OCI-LY7 (cell line): ENCODE results near the gene CD99. TPM values are rescaled to one million over a fixed set of nuclear protein-coding genes. Genes with fewer than 3 reads are reported as not detected.

Experiments used
- BruUV-seq: library from RNA; stranded (reverse); fragments of 400-500 nt; replicated peaks from 2 replicates; lab custom pipeline; 2021; lab: Mats Ljungman, UMichigan
- CTCF ChIA-PET: fragments of 300-600 bp; sonication (Branson Sonifier 250); formaldehyde crosslinking; loops from one replicate; lab custom pipeline; 2022; ENCODE audit warnings: antibody characterized with exemption; ENCODE audit not compliant: unreplicated experiment; lab: Charles Lee
- POLR2A ChIA-PET: fragments of 300-600 bp; sonication (Branson Sonifier 250); formaldehyde crosslinking; loops from one replicate; lab custom pipeline; 2022; ENCODE audit warnings: antibody characterized with exemption; lab: Charles Lee
- DNase-seq: peaks from one replicate; pipeline ENCODE4 v3.0.0-alpha.2; 2015; ENCODE audit warnings: low spot score
- H2AFZ ChIP-seq: fragments of 200-600 bp; sonication (generic), shearing (Covaris generic); 2 replicates; pipeline ENCODE4 v1.6.1; 2014; ENCODE audit warnings: mild to moderate bottlenecking, antibody characterized with exemption, low read length, moderate library complexity
- H3K27ac ChIP-seq: fragments of 200-600 bp; sonication (generic); 2 replicates; pipeline ENCODE4 v1.5.1; 2014; ENCODE audit warnings: mixed run types, low read depth, mild to moderate bottlenecking, moderate library complexity, low read length, inconsistent platforms; ENCODE audit not compliant: poor library complexity, severe bottlenecking
- H3K36me3 ChIP-seq: fragments of 200-600 bp; sonication (generic); 2 replicates; pipeline ENCODE4 v1.6.1; 2014; ENCODE audit warnings: mild to moderate bottlenecking, antibody characterized with exemption, low read length, moderate library complexity, mixed read lengths; ENCODE audit not compliant: insufficient read depth
- H3K4me1 ChIP-seq: fragments of 200-600 bp; sonication (generic); 2 replicates; pipeline ENCODE4 v1.5.1; 2014; ENCODE audit warnings: mild to moderate bottlenecking, low read length; ENCODE audit not compliant: insufficient read depth, poor library complexity, severe bottlenecking
- H3K4me2 ChIP-seq: fragments of 200-600 bp; sonication (generic); 2 replicates; pipeline ENCODE4 v1.6.1; 2014; ENCODE audit warnings: mild to moderate bottlenecking, low read length
- H3K4me3 ChIP-seq: fragments of 200-600 bp; sonication (generic); 2 replicates; pipeline ENCODE4 v1.5.1; 2014; ENCODE audit warnings: mild to moderate bottlenecking, low read depth, low read length; ENCODE audit not compliant: poor library complexity, severe bottlenecking
- H3K79me2 ChIP-seq: fragments of 200-600 bp; sonication (generic); 2 replicates; pipeline ENCODE4 v1.6.1; 2016; ENCODE audit warnings: low read depth, mild to moderate bottlenecking, low read length, moderate library complexity, mixed read lengths; ENCODE audit not compliant: insufficient read depth
- H3K9me2 ChIP-seq: fragments of 200-600 bp; sonication (generic); 2 replicates; pipeline ENCODE4 v1.6.1; 2016; ENCODE audit warnings: mild to moderate bottlenecking, low read length, mixed read lengths; ENCODE audit not compliant: insufficient read depth
- H3K9me3 ChIP-seq: fragments of 200-600 bp; sonication (generic); 2 replicates; pipeline ENCODE4 v1.6.1; 2014; ENCODE audit warnings: mild to moderate bottlenecking, mixed run types, low read length, mixed read lengths
- H4K20me1 ChIP-seq: fragments of 200-600 bp; sonication (generic); 2 replicates; pipeline ENCODE4 v1.6.1; 2014; ENCODE audit warnings: mild to moderate bottlenecking, antibody characterized with exemption, low read length, moderate library complexity, mixed read lengths; ENCODE audit not compliant: insufficient read depth
- EZH2phosphoT487 ChIP-seq: fragments of 200-600 bp; sonication (generic); IDR thresholded peaks from 2 replicates; pipeline ENCODE4 v1.6.1; 2018; ENCODE audit warnings: low read depth, borderline replicate concordance, mild to moderate bottlenecking, mixed run types, antibody characterized with exemption, low read length, moderate library complexity, mixed read lengths
- intact Hi-C: fragments of 100-400 bp; cut with micrococcal nuclease; formaldehyde crosslinking; loops from one replicate; pipeline ENCODE4 v1.10.0; 2022; ENCODE audit not compliant: unreplicated experiment
- total RNA-seq, 2 experiments: library from RNA; depleted of rRNA in 1 of 2; stranded (reverse); fragments of >200 nt in 1 of 2; shearing (Covaris generic) in 1 of 2; gene quantifications; 2 replicates each; pipeline ENCODE4 v1.2.3, GENCODE V29; 2014 to 2022
- TF ChIP-seq, protein P1 (sequence below): fragments of 200-600 bp; sonication (generic); conservative IDR thresholded peaks from 2 replicates; pipeline ENCODE4 v1.5.1; 2014; ENCODE audit warnings: mild to moderate bottlenecking, antibody characterized with exemption, low read length, moderate library complexity, mixed read lengths

Gene CD99
- total RNA-seq, 2 experiments from 2014 or later: 80.7 to 119 TPM

- CTCF ChIA-PET: no interaction called here
- H3K9me2 ChIP-seq: no peaks in the 10 kb centered on the region
Observed at GRCh38 chrX:2782778-2783177, 91.7 kb downstream of the CD99 start.

GRCh38 chrX:2784026-2784425, 92.9 kb downstream of the CD99 start:
- Histone ChIP-seq H3K27ac (no peak overlapping the region), H3K36me3 (no peaks in the 10 kb centered on the region), H3K4me3 (no peak overlapping the region), H2AFZ (no peak overlapping the region), H3K9me2 (no peaks in the 10 kb centered on the region), H3K4me1 (no peaks in the 10 kb centered on the region), H4K20me1 (no peaks in the 10 kb centered on the region), H3K9me3 (no peaks in the 10 kb centered on the region), H3K4me2 (no peak overlapping the region), H3K79me2 (no peaks in the 10 kb centered on the region)
- POLR2A ChIA-PET: no interaction called here
- TF ChIP-seq, protein P1, sequence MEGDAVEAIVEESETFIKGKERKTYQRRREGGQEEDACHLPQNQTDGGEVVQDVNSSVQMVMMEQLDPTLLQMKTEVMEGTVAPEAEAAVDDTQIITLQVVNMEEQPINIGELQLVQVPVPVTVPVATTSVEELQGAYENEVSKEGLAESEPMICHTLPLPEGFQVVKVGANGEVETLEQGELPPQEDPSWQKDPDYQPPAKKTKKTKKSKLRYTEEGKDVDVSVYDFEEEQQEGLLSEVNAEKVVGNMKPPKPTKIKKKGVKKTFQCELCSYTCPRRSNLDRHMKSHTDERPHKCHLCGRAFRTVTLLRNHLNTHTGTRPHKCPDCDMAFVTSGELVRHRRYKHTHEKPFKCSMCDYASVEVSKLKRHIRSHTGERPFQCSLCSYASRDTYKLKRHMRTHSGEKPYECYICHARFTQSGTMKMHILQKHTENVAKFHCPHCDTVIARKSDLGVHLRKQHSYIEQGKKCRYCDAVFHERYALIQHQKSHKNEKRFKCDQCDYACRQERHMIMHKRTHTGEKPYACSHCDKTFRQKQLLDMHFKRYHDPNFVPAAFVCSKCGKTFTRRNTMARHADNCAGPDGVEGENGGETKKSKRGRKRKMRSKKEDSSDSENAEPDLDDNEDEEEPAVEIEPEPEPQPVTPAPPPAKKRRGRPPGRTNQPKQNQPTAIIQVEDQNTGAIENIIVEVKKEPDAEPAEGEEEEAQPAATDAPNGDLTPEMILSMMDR: no peak
- no peak for TF ChIP-seq EZH2phosphoT487
- BruUV-seq: no TSS peak
- no peak for DNase-seq
- CTCF ChIA-PET: interaction anchor here (0.6 kb wide), 1 partner anchor 84 kb away, joined by 4 read pairs; no protein-coding TSS in a partner anchor
- intact Hi-C loops: no loop called here

More at GRCh38 chrX:2782778-2783177, 91.7 kb downstream of the CD99 start:
- no peak for DNase-seq
- H3K27ac ChIP-seq: no peak overlapping the region
- no peaks in the 10 kb centered on the region for H3K4me1 ChIP-seq
- no peaks in the 10 kb centered on the region for H3K9me3 ChIP-seq
- TF ChIP-seq EZH2phosphoT487: no peak
- TF ChIP-seq, protein P1: no peak
- no peak overlapping the region for H3K4me2 ChIP-seq
- POLR2A ChIA-PET: no interaction called here
- H3K79me2 ChIP-seq: no peaks in the 10 kb centered on the region
- H4K20me1 ChIP-seq: no peaks in the 10 kb centered on the region
- no peak overlapping the region for H2AFZ ChIP-seq
- BruUV-seq: no TSS peak
- H3K36me3 ChIP-seq: no peaks in the 10 kb centered on the region
- H3K4me3 ChIP-seq: no peak overlapping the region
- intact Hi-C loops: no loop called here

- no peak overlapping the region for H3K27ac ChIP-seq
- no peaks in the 10 kb centered on the region for H3K9me2 ChIP-seq
- no peaks in the 10 kb centered on the region for H4K20me1 ChIP-seq
- CTCF ChIA-PET: no interaction called here
- H3K4me1 ChIP-seq: no peaks in the 10 kb centered on the region
- H3K36me3 ChIP-seq: no peaks in the 10 kb centered on the region
- H3K4me3 ChIP-seq: no peak overlapping the region
- no peak overlapping the region for H3K4me2 ChIP-seq
- no peak for TF ChIP-seq EZH2phosphoT487
- POLR2A ChIA-PET: no interaction called here
- no peak for DNase-seq
- H2AFZ ChIP-seq: no peak overlapping the region
- no peaks in the 10 kb centered on the region for H3K79me2 ChIP-seq
- intact Hi-C loops: no loop called here
- BruUV-seq: no TSS peak
- no peaks in the 10 kb centered on the region for H3K9me3 ChIP-seq
Observed at GRCh38 chrX:2785538-2785937, 94.4 kb downstream of the CD99 start.
